Measurements from ENCODE around the gene TMED10.

- TF ChIP-seq CTCF (IDR thresholded peaks at IDR 0.05) (no peak), POLR2A (IDR thresholded peaks at IDR 0.05) (no peak)
Measured at GRCh38 chr14:75158843-75159614, 17.4 kb downstream of the TMED10 start.
